ENCODE results near the gene FKBP9. TPM values are rescaled to one million over a fixed set of nuclear protein-coding genes. Genes with fewer than 3 reads are reported as not detected.

Gene FKBP9
- total and polyA plus RNA-seq, 2 of the 8 experiments (the other 6 are each of a cell fraction or from before 2014, with no cell fraction given): 7.2 to 10.1 TPM

DNA sequence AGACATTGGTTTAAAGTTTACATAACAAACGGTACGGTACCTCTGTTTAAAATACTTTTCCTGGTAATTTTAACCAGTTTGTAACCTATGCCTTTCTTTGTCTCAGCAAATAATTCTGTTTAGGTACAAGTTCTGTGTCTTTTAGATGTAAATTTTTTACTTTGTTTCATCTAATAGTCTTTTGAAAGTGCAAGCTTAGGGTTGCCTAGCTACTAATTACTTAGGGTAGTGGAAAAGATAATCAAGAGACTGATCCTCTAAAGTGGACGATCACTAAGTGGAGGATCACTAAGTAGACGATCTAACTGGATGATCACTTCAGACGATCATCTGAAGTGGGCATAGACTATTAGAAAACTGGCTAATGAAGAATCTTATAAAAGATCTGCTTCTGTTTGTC lies 16.1 kb upstream of the FKBP9 start (continued):
- peak in 1 of 2 experiments; percentile 40; a peak in 1 of 3 replicates for TF ChIP-seq EP300 (IDR thresholded peaks at IDR 0.05; ENCODE audit: borderline replicate concordance in 1 of 2, low read depth in 2 of 2, low read length in 2 of 2)
- 0 out of 2 replicates have a peak, but pooled peaks have one; percentile 69 for TF ChIP-seq POU5F1 (IDR thresholded peaks at IDR 0.05; ENCODE audit: low read depth, low read length)
- no peak for TF ChIP-seq CREB1 (IDR thresholded peaks at IDR 0.05)
- TF ChIP-seq EZH2 (IDR thresholded peaks at IDR 0.05; ENCODE audit: low read depth, low read length, severe bottlenecking): no peak
- TF ChIP-seq SIX5 (IDR thresholded peaks at IDR 0.05; ENCODE audit: low read depth, low read length): no peak
- TF ChIP-seq CHD1 (IDR thresholded peaks at IDR 0.05; ENCODE audit: low read depth, low read length): no peak
- TF ChIP-seq SUZ12 (IDR thresholded peaks at IDR 0.05; ENCODE audit: low read length): no peak
- peak; percentile 71 for TF ChIP-seq SP1 (IDR thresholded peaks at IDR 0.05; ENCODE audit: low read depth, low read length)

Data from H1 (cell line).